A673 (cell line): ENCODE data around the gene FAM161B.

Experiments
- EZH2 ChIP-seq: fragments of 200-600 bp; sonication (generic); IDR thresholded peaks from 2 replicates; pipeline ENCODE4 v1.6.1; 2017; ENCODE audit warnings: borderline replicate concordance, low read depth, mild to moderate bottlenecking, mixed read lengths, antibody characterized with exemption, low read length; ENCODE audit not compliant: poor library complexity, severe bottlenecking
- TF ChIP-seq, protein P1 (sequence below): fragments of 300-800, 200-600 bp; sonication (generic); conservative IDR thresholded peaks from 2 replicates; pipeline ENCODE4 v1.5.1; 2017; ENCODE audit warnings: low read depth, mild to moderate bottlenecking, antibody characterized with exemption, low read length, moderate library complexity, mixed read lengths

DNA sequence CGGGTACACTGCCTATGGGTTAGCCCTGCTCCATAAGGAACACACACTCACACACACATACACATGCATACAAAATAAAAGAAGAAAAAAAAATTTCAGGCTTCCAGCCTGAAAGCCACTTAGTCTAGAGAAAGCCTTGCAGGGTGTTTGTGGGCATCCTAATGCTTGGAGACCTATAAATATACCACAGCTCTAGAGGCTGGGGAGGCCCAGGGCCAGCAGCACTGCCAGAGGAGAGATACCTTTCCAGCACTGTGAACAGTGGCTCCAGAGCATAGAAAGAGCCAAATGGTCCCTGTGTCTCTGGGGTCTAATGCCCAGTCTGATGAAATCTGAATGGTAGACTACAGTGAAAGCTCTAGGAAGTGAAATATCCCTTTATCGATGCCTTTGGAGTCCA lies 12.9 kb downstream of the FAM161B start:
- TF ChIP-seq, protein P1, sequence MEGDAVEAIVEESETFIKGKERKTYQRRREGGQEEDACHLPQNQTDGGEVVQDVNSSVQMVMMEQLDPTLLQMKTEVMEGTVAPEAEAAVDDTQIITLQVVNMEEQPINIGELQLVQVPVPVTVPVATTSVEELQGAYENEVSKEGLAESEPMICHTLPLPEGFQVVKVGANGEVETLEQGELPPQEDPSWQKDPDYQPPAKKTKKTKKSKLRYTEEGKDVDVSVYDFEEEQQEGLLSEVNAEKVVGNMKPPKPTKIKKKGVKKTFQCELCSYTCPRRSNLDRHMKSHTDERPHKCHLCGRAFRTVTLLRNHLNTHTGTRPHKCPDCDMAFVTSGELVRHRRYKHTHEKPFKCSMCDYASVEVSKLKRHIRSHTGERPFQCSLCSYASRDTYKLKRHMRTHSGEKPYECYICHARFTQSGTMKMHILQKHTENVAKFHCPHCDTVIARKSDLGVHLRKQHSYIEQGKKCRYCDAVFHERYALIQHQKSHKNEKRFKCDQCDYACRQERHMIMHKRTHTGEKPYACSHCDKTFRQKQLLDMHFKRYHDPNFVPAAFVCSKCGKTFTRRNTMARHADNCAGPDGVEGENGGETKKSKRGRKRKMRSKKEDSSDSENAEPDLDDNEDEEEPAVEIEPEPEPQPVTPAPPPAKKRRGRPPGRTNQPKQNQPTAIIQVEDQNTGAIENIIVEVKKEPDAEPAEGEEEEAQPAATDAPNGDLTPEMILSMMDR, result no peak
- TF ChIP-seq EZH2, result no peak
